ENCODE measurements around the gene FOSL2. TPM values are rescaled to one million over a fixed set of nuclear protein-coding genes. Genes with fewer than 3 reads are reported as not detected.

FOSL2 gene
- total RNA-seq (1 to 10 TPM; 1.2 to 1.6 TPM), polyA plus RNA-seq (1 to 10 TPM in 1 of 3 donors, under 1 TPM in 2; 0.46 to 6.5 (median 0.85) TPM), total RNA-seq (9.9 to 278 (median 60.7) reads per million in 6 experiments)

DNA sequence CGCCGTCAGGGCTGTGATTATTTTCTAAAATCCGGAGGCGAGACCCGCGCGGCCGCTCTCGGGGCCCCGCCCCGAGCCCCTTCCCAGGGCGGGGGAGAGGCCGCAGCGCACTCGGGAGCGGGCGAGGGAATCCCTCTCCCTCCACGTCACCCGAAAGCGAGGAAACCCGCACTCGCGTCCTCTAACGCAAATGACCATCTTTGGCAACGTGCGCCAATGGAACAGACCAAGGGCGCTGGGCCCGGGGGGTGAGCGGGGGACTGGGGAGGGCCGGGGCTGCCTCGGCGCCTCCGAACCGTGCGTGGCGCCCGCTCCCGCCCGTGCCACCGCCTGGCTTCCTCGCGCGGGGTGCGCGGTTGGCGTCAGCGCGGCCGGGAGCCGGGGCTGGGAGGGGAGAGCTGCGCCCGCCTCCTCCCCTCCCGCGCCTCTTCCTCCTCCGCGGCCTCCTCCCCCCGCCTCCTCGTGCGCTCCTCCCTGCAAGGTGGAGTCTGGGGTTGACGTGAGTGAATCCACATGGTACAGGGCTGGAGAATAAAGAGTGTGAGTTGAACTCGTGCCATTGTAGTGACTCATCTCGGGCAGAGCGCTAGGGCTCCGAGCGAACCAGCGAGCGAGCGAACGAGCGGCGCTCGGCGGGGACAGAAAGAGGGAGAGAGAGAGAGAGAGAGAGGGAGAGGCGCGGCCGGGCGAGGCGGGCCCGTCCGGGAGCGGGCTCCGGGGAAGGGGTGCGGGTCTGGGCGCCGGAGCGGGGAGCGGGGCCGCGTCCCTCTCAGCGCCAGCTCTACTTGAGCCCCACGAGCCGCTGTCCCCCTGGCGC is at the start of gene FOSL2:
FOSL2 (plus strand) TSS at position 562 of the 817 bp plus-strand sequence. CDS start 863 bp downstream, outside the sequence.
- peak within 1 kb of the TSS in 9 of 10 donors; percentile 78 to 98 (median 92) for H3K4me3 Mint-ChIP-seq
- H3K4me1 Mint-ChIP-seq = peaks cover 13 to 32% (median 19%) of the 10 kb centered on the region in 4 donors
- POLR2A ChIA-PET = interaction anchor here (0.9 to 3.0 kb wide), 7 partner anchors 10 to 60 kb away, joined by 3 to 37 read pairs (median 4); no protein-coding TSS in a partner anchor
- H3K9me3 Mint-ChIP-seq = peaks cover 0 to 1% (median 0%) of the 10 kb centered on the region in 9 donors
- DNase-seq = peak; percentile 82 to 98 (median 94)
- H3K27me3 Mint-ChIP-seq = peaks cover 0 to 2% (median 0%) of the 10 kb centered on the region in 5 donors
- peaks cover 0 to 2% (median 0%) of the 10 kb centered on the region in 3 donors for H3K36me3 Mint-ChIP-seq
- peak; percentile 79 to 81 for ATAC-seq
- peak within 1 kb of the TSS; percentile 93 to 100 (median 98) for H3K27ac Mint-ChIP-seq

- peaks cover 0 to 7% (median 0%) of the 10 kb centered on the region in 3 donors for H3K36me3 Mint-ChIP-seq
- POLR2A ChIA-PET = no interaction called here
- no peak overlapping the region for H3K4me3 Mint-ChIP-seq
- no peaks in the 10 kb centered on the region for H3K9me3 Mint-ChIP-seq
- no peaks in the 10 kb centered on the region for H3K27me3 Mint-ChIP-seq
- ATAC-seq (no peak), DNase-seq (no peak)
- H3K27ac Mint-ChIP-seq = no peak overlapping the region
- peaks cover 6 to 24% (median 17%) of the 10 kb centered on the region in 4 donors for H3K4me1 Mint-ChIP-seq
These were observed 49.3 kb upstream of the FOSL2 start for GRCh38 chr2:28343184-28343942.

- H3K36me3 Mint-ChIP-seq = peaks cover 0 to under 1% (median 0%) of the 10 kb centered on the region in 3 donors
- peaks cover 8 to 27% (median 25%) of the 10 kb centered on the region in 4 donors for H3K4me1 Mint-ChIP-seq
- no peak for DNase-seq
- H3K27me3 Mint-ChIP-seq = no peaks in the 10 kb centered on the region
- POLR2A ChIA-PET = no interaction called here
- H3K4me3 Mint-ChIP-seq = no peak overlapping the region
- H3K27ac Mint-ChIP-seq = peak overlapping the region in 2 of 10 donors; percentile 40 to 56
- no peaks in the 10 kb centered on the region for H3K9me3 Mint-ChIP-seq
- no peak for ATAC-seq
These were observed 48.5 kb upstream of the FOSL2 start for GRCh38 chr2:28343971-28344715.

DNA sequence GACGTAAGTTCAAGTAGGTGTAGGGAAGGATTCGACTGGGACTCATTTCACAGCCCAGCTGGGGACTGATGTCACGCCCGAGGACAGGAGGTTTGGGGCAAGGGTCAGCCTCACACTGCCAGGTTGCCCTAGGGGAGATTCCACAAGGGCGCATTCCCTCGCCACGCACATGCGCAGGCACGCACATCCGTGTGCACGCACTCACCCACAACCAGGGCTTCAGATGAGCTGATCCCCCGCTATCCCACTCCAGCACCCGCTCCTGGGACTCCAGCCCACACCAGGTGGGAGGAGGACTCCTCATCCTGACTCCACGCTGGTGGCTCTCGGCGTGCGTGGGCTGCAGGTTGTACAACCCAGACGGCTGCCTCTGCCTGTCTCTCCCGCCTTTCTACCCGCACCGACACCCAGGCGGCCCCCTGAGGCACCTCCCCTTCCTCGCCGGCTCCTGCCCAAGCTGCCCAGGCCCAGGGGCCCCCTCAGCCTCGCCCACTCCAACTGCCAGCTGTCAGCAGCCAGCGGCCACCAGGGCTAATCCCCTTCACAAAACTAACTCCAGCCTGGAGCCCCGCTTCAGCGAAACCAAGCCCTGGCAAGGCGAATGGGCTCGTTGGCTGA is 47.8 kb upstream of the FOSL2 start:
- H3K27me3 Mint-ChIP-seq = no peaks in the 10 kb centered on the region
- no peak overlapping the region for H3K4me3 Mint-ChIP-seq
- no peaks in the 10 kb centered on the region for H3K9me3 Mint-ChIP-seq
- peaks cover 10 to 31% (median 27%) of the 10 kb centered on the region in 4 donors for H3K4me1 Mint-ChIP-seq
- DNase-seq (no peak), ATAC-seq (no peak)
- H3K36me3 Mint-ChIP-seq = no peaks in the 10 kb centered on the region
- POLR2A ChIA-PET = interaction anchor here (0.7 kb wide), 1 partner anchor 86 kb away, joined by 4 read pairs; no protein-coding TSS in a partner anchor
- H3K27ac Mint-ChIP-seq = peak overlapping the region in 1 of 10 donors; percentile 56

DNA sequence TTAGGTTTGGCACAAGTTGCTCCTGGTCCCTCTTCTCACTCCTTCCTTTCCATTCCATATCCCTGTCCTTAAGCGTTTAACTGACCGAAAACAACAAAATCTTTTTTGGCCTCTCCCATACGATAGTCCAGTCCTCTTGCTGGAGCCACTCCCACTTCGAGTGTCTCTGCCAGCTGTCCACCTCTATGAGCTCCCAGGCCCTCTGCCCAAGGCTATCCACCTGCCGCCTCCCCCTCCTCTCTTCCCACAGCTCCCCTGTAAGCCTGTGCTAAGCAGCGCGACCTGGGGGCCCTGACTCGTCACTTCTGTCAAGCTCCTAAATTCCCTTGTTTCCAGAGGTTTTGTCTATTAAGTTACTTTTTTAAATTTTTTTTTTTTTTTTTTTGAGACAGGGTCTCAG is 47.0 kb upstream of the FOSL2 start:
- no peak for ATAC-seq
- Mint-ChIP-seq H3K4me1 (peaks cover 10 to 31% (median 27%) of the 10 kb centered on the region in 4 donors), H3K27ac (peak overlapping the region in 2 of 10 donors; percentile 10 to 45)

GRCh38 chr2:28346587-28346986 is 46.1 kb upstream of the FOSL2 start:
- peak overlapping the region in 5 of 10 donors; percentile 36 to 74 (median 61) for H3K27ac Mint-ChIP-seq
- peaks cover 10 to 31% (median 27%) of the 10 kb centered on the region in 4 donors for H3K4me1 Mint-ChIP-seq
- H3K9me3 Mint-ChIP-seq = no peaks in the 10 kb centered on the region
- POLR2A ChIA-PET = no interaction called here
- ATAC-seq = no peak
- no peak for DNase-seq
- H3K36me3 Mint-ChIP-seq = no peaks in the 10 kb centered on the region
- H3K27me3 Mint-ChIP-seq = no peaks in the 10 kb centered on the region
- no peak overlapping the region for H3K4me3 Mint-ChIP-seq

More for the DNA sequence above, 47.0 kb upstream of the FOSL2 start:
- POLR2A ChIA-PET = interaction anchor here (0.7 to 0.9 kb wide), 2 partner anchors 19 to 85 kb away, joined by 4 read pairs; no protein-coding TSS in a partner anchor
- H3K4me3 Mint-ChIP-seq = no peak overlapping the region
- no peaks in the 10 kb centered on the region for H3K9me3 Mint-ChIP-seq
- H3K27me3 Mint-ChIP-seq = no peaks in the 10 kb centered on the region
- no peaks in the 10 kb centered on the region for H3K36me3 Mint-ChIP-seq
- no peak for DNase-seq

- no peaks in the 10 kb centered on the region for H3K36me3 Mint-ChIP-seq
- no peaks in the 10 kb centered on the region for H3K9me3 Mint-ChIP-seq
- DNase-seq (no peak), ATAC-seq (no peak)
- no peaks in the 10 kb centered on the region for H3K27me3 Mint-ChIP-seq
- H3K27ac Mint-ChIP-seq = peak overlapping the region in 7 of 10 donors; percentile 8 to 94 (median 56)
- POLR2A ChIA-PET = no interaction called here
- peak overlapping the region in 5 of 10 donors; percentile 52 to 69 (median 59) for H3K4me3 Mint-ChIP-seq
- peaks cover 10 to 31% (median 27%) of the 10 kb centered on the region in 4 donors for H3K4me1 Mint-ChIP-seq
These were observed 45.5 kb upstream of the FOSL2 start for GRCh38 chr2:28347193-28347592.

DNA sequence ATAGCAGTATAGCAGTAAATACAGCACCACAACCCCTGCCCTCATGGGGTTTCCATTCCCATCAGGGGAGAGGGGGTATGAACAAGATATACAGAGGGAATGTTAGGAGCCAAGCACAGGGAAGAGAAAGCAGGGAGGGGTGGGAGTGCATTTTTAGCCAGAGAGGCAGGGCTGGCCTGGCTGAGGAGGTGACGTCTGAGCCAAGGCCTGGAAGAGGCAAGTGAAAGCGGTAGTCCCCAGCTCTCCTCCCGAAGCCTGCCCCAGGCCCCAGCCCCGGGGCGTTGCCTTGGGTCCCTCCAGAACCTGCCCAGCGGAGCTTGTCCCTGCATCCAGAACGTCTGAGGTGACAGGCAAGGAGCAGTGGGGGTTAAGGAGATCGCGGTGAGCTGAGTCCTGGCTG is 45.1 kb upstream of the FOSL2 start:
- H3K36me3 Mint-ChIP-seq = no peaks in the 10 kb centered on the region
- peak overlapping the region in 9 of 10 donors; percentile 8 to 69 (median 57) for H3K4me3 Mint-ChIP-seq
- H3K9me3 Mint-ChIP-seq = no peaks in the 10 kb centered on the region
- peak overlapping the region in 8 of 10 donors; percentile 8 to 94 (median 70) for H3K27ac Mint-ChIP-seq
- POLR2A ChIA-PET = no interaction called here
- ATAC-seq (peak in 1 of 2 donors; percentile 8), DNase-seq (no peak)
- H3K27me3 Mint-ChIP-seq = peaks cover 0 to 1% (median 0%) of the 10 kb centered on the region in 5 donors
- peaks cover 11 to 31% (median 27%) of the 10 kb centered on the region in 4 donors for H3K4me1 Mint-ChIP-seq

DNA sequence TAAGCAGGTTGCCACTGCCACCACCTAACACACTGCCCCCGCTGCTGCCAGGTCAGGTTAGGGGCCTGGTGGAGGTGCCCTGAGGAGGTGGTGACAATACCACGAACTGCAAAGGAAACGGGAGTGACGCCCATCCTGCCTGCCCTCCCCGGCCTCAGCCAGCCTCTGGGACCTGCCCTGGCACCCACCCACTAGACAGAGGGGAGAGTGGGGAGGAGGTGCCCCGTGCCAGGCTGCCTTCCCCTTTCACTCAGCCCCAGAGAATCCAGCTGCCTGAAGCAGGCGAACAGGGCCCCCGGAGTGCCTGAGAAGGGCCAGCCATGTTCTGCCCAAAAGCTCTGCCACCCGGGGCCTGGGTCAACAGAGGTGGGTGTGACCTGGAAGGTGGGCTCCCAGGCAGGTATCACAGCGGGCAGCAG is 44.5 kb upstream of the FOSL2 start:
- H3K27me3 Mint-ChIP-seq = peaks cover 0 to 3% (median 0%) of the 10 kb centered on the region in 5 donors

GRCh38 chr2:28348921-28349320 is 43.7 kb upstream of the FOSL2 start:
- Mint-ChIP-seq H3K36me3 (no peaks in the 10 kb centered on the region), H3K9me3 (no peaks in the 10 kb centered on the region), H3K4me3 (peak overlapping the region in 6 of 10 donors; percentile 8 to 58 (median 44)), H3K27me3 (peaks cover 0 to 3% (median 0%) of the 10 kb centered on the region in 5 donors), H3K27ac (peak overlapping the region in 5 of 10 donors; percentile 53 to 94 (median 57)), H3K4me1 (peaks cover 12 to 31% (median 27%) of the 10 kb centered on the region in 4 donors)
- no peak for DNase-seq
- ATAC-seq = no peak
- POLR2A ChIA-PET = interaction anchor here (0.8 kb wide), 1 partner anchor 41 kb away, joined by 3 read pairs; no protein-coding TSS in a partner anchor

More for the DNA sequence above, 44.5 kb upstream of the FOSL2 start:
- peak; percentile 95 to 98 for ATAC-seq
- POLR2A ChIA-PET = no interaction called here
- Mint-ChIP-seq H3K36me3 (no peaks in the 10 kb centered on the region), H3K4me1 (peaks cover 12 to 31% (median 27%) of the 10 kb centered on the region in 4 donors), H3K4me3 (peak overlapping the region; percentile 10 to 73 (median 49)), H3K9me3 (no peaks in the 10 kb centered on the region), H3K27ac (peak overlapping the region in 7 of 10 donors; percentile 11 to 94 (median 80))
- DNase-seq = peak; percentile 28 to 71 (median 59)

- H3K4me1 Mint-ChIP-seq = peaks cover 12 to 31% (median 27%) of the 10 kb centered on the region in 4 donors
- no peaks in the 10 kb centered on the region for H3K36me3 Mint-ChIP-seq
- H3K4me3 Mint-ChIP-seq = peak overlapping the region in 1 of 10 donors; percentile 57
- POLR2A ChIA-PET = interaction anchor here (0.8 kb wide), 1 partner anchor 40 kb away, joined by 3 read pairs; no protein-coding TSS in a partner anchor
- ATAC-seq = no peak
- H3K27me3 Mint-ChIP-seq = peaks cover 0 to 3% (median 0%) of the 10 kb centered on the region in 5 donors
- no peaks in the 10 kb centered on the region for H3K9me3 Mint-ChIP-seq
- no peak for DNase-seq
- H3K27ac Mint-ChIP-seq = peak overlapping the region in 5 of 10 donors; percentile 53 to 71 (median 57)
These were observed 43.0 kb upstream of the FOSL2 start for GRCh38 chr2:28349546-28350165.
